ENCODE results near the gene RWDD2A.

RWDD2A gene

GRCh38 chr6:83182114-83182513, 11.0 kb upstream of the RWDD2A start:
- no peak for TF ChIP-seq EZH2phosphoT487 (IDR thresholded peaks at IDR 0.05; ENCODE audit: borderline replicate concordance, low read length)
- TF ChIP-seq CTCF (IDR thresholded peaks at IDR 0.05; ENCODE audit: low read depth, low read length, poor library complexity, severe bottlenecking): no peak
- no peaks in the 10 kb centered on the region for H3K9me2 ChIP-seq (replicated peaks; ENCODE audit: control insufficient read depth, low read length)
- H3K9me3 ChIP-seq (ENCODE audit: control insufficient read depth, insufficient read depth, low read length): no peaks in the 10 kb centered on the region
- no peaks in the 10 kb centered on the region for H3K79me2 ChIP-seq (ENCODE audit: control insufficient read depth, low read length)
- H3F3A ChIP-seq (ENCODE audit: control insufficient read depth, insufficient read depth): no peaks in the 10 kb centered on the region
- no peaks in the 10 kb centered on the region for H4K20me1 ChIP-seq (ENCODE audit: control insufficient read depth, insufficient read depth, low read depth, low read length)
- H3K27ac ChIP-seq (ENCODE audit: low read depth, low read length): no peak overlapping the region
- peaks cover 5% of the 10 kb centered on the region; the same call in 1 of the 2 replicates for H3K4me1 ChIP-seq (ENCODE audit: control insufficient read depth, low read length)
- H3K36me3 ChIP-seq (ENCODE audit: control insufficient read depth, low read length): peaks cover 67% of the 10 kb centered on the region
- H3K4me3 ChIP-seq (ENCODE audit: low read length): no peak overlapping the region
- H3K4me2 ChIP-seq (ENCODE audit: low read length): no peak overlapping the region
- H3K27me3 ChIP-seq (ENCODE audit: control insufficient read depth, low read length): no peaks in the 10 kb centered on the region

GRCh38 chr6:83183082-83183828, 9.9 kb upstream of the RWDD2A start:
- no peaks in the 10 kb centered on the region for H3K27me3 ChIP-seq (ENCODE audit: control insufficient read depth, low read length)
- H4K20me1 ChIP-seq (ENCODE audit: control insufficient read depth, insufficient read depth, low read depth, low read length): no peaks in the 10 kb centered on the region
- H3K4me1 ChIP-seq (ENCODE audit: control insufficient read depth, low read length): peaks cover 5% of the 10 kb centered on the region; the same call in 1 of the 2 replicates
- H3K4me3 ChIP-seq (ENCODE audit: low read length): no peak overlapping the region
- no peaks in the 10 kb centered on the region for H3K79me2 ChIP-seq (ENCODE audit: control insufficient read depth, low read length)
- no peak overlapping the region for H3K4me2 ChIP-seq (ENCODE audit: low read length)
- no peaks in the 10 kb centered on the region for H3K9me2 ChIP-seq (replicated peaks; ENCODE audit: control insufficient read depth, low read length)
- H3F3A ChIP-seq (ENCODE audit: control insufficient read depth, insufficient read depth): no peaks in the 10 kb centered on the region
- TF ChIP-seq CTCF (IDR thresholded peaks at IDR 0.05; ENCODE audit: low read depth, low read length, poor library complexity, severe bottlenecking) (no peak), EZH2phosphoT487 (IDR thresholded peaks at IDR 0.05; ENCODE audit: borderline replicate concordance, low read length) (no peak)
- peaks cover 60% of the 10 kb centered on the region for H3K36me3 ChIP-seq (ENCODE audit: control insufficient read depth, low read length)
- no peak overlapping the region for H3K27ac ChIP-seq (ENCODE audit: low read depth, low read length)
- H3K9me3 ChIP-seq (ENCODE audit: control insufficient read depth, insufficient read depth, low read length): no peaks in the 10 kb centered on the region

GRCh38 chr6:83185096-83185495, 8.1 kb upstream of the RWDD2A start:
- H3K79me2 ChIP-seq (ENCODE audit: control insufficient read depth, low read length): 0 out of 2 replicates have a peak, but pooled peaks cover 4% of the 10 kb centered on the region
- TF ChIP-seq CTCF (IDR thresholded peaks at IDR 0.05; ENCODE audit: low read depth, low read length, poor library complexity, severe bottlenecking) (no peak), EZH2phosphoT487 (IDR thresholded peaks at IDR 0.05; ENCODE audit: borderline replicate concordance, low read length) (no peak)

More at GRCh38 chr6:83185096-83185495, 8.1 kb upstream of the RWDD2A start:
- H3K9me2 ChIP-seq (replicated peaks; ENCODE audit: control insufficient read depth, low read length): no peaks in the 10 kb centered on the region
- no peaks in the 10 kb centered on the region for H3K27me3 ChIP-seq (ENCODE audit: control insufficient read depth, low read length)
- H3K4me2 ChIP-seq (ENCODE audit: low read length): no peak overlapping the region
- no peaks in the 10 kb centered on the region for H3K9me3 ChIP-seq (ENCODE audit: control insufficient read depth, insufficient read depth, low read length)
- peaks cover 5% of the 10 kb centered on the region; the same call in 1 of the 2 replicates for H3K4me1 ChIP-seq (ENCODE audit: control insufficient read depth, low read length)
- H3F3A ChIP-seq (ENCODE audit: control insufficient read depth, insufficient read depth): no peaks in the 10 kb centered on the region
- no peak overlapping the region for H3K4me3 ChIP-seq (ENCODE audit: low read length)
- H4K20me1 ChIP-seq (ENCODE audit: control insufficient read depth, insufficient read depth, low read depth, low read length): no peaks in the 10 kb centered on the region
- H3K36me3 ChIP-seq (ENCODE audit: control insufficient read depth, low read length): peaks cover 62% of the 10 kb centered on the region
- H3K27ac ChIP-seq (ENCODE audit: low read depth, low read length): no peak overlapping the region

Data from DOHH2 (cell line).